CD14-positive monocyte (primary cell): Measurements from ENCODE around the gene TBX10. TPM values are rescaled to one million over a fixed set of nuclear protein-coding genes. Genes with fewer than 3 reads are reported as not detected.
A peak's percentile ranks its signal among the peaks of the same experiment; 100 is the strongest.

ENCODE experiments used
- DNase-seq, 3 donors: peaks; one replicate each; pipeline ENCODE4 v3.0.0-alpha.2; 2011 to 2022
- H2AFZ ChIP-seq: 2 replicates; pipeline ENCODE4 v1.6.0; 2012; ENCODE audit warnings: mild to moderate bottlenecking, low read depth, low read length, inconsistent platforms; ENCODE audit not compliant: insufficient read depth, poor library complexity, severe bottlenecking
- H3K27ac ChIP-seq, 2 donors: 1 replicate in 1 of 2; 2 replicates in 1 of 2; pipeline ENCODE4 v1.5.1; 2012 to 2013; ENCODE audit warnings: low read length in 2 of 2, control low read depth in 1 of 2, inconsistent platforms in 1 of 2, low read depth in 1 of 2, mild to moderate bottlenecking in 1 of 2
- H3K27me3 ChIP-seq, 2 donors: one replicate each; pipeline versions ENCODE4 v1.6.0 to v1.6.1; 2011 to 2013; ENCODE audit warnings: low read length in 2 of 2; ENCODE audit not compliant: control insufficient read depth in 2 of 2, insufficient read depth in 2 of 2
- H3K36me3 ChIP-seq, 2 donors: replicated peaks in 1 of 2; 1 replicate in 1 of 2; 2 replicates in 1 of 2; pipeline versions ENCODE4 v1.5.1 to v1.6.1; 2012 to 2013; ENCODE audit warnings: low read length in 2 of 2, control low read depth in 1 of 2, inconsistent platforms in 1 of 2, mild to moderate bottlenecking in 1 of 2; ENCODE audit not compliant: insufficient read depth in 2 of 2, control insufficient read depth in 1 of 2
- H3K4me1 ChIP-seq, 2 donors: 1 replicate in 1 of 2; 2 replicates in 1 of 2; pipeline versions ENCODE4 v1.5.1 to v1.6.1; 2012 to 2013; ENCODE audit warnings: low read length in 2 of 2, control low read depth in 1 of 2, inconsistent platforms in 1 of 2, mild to moderate bottlenecking in 1 of 2, moderate library complexity in 1 of 2; ENCODE audit not compliant: insufficient read depth in 2 of 2, control insufficient read depth in 1 of 2
- H3K4me2 ChIP-seq: replicated peaks from 2 replicates; pipeline ENCODE3; 2012; ENCODE audit warnings: low read length, moderate library complexity, mild to moderate bottlenecking; ENCODE audit not compliant: poor library complexity, severe bottlenecking; ENCODE audit errors: extremely low read depth
- H3K4me3 ChIP-seq, 3 experiments: fragments of 200-600 bp in 1 of 3; sonication (generic) in 1 of 3; replicated peaks in 1 of 3; 1 replicate in 2 of 3; 2 replicates in 1 of 3; pipeline ENCODE4 v1.5.1; 2011 to 2013; ENCODE audit warnings: low read length in 3 of 3, mild to moderate bottlenecking in 3 of 3, control low read depth in 2 of 3, low read depth in 2 of 3, inconsistent platforms in 1 of 3, moderate library complexity in 1 of 3
- H3K79me2 ChIP-seq: 2 replicates; pipeline ENCODE4 v1.6.0; 2012; ENCODE audit warnings: mild to moderate bottlenecking, control low read depth, inconsistent platforms, low read length, moderate library complexity; ENCODE audit not compliant: insufficient read depth
- H3K9ac ChIP-seq: 2 replicates; pipeline ENCODE4 v1.6.0; 2017; ENCODE audit warnings: low read length, mild to moderate bottlenecking; ENCODE audit not compliant: insufficient read depth, poor library complexity, severe bottlenecking
- H3K9me3 ChIP-seq, 2 donors: replicated peaks in 1 of 2; 1 replicate in 1 of 2; 2 replicates in 1 of 2; pipeline versions ENCODE4 v1.5.1 to v1.6.1; 2012 to 2013; ENCODE audit warnings: low read length in 2 of 2, control low read depth in 1 of 2; ENCODE audit not compliant: control insufficient read depth in 1 of 2, insufficient read depth in 1 of 2
- H4K20me1 ChIP-seq: 2 replicates; pipeline ENCODE4 v1.6.0; 2012; ENCODE audit warnings: mild to moderate bottlenecking, low read length, control low read depth, moderate library complexity; ENCODE audit not compliant: insufficient read depth
- H3K27ac Mint-ChIP-seq, 7 donors: one replicate each; pipeline ENCODE4 v1.8.0; 2020; ENCODE audit warnings: mild to moderate bottlenecking in 7 of 7, mixed read lengths in 7 of 7, moderate library complexity in 6 of 7, inconsistent platforms in 2 of 7
- H3K27me3 Mint-ChIP-seq, 3 donors: one replicate each; pipeline ENCODE4 v1.8.0; 2021 to 2022; ENCODE audit warnings: low read depth in 3 of 3, mild to moderate bottlenecking in 3 of 3, mixed read lengths in 3 of 3, moderate library complexity in 3 of 3, inconsistent platforms in 1 of 3
- H3K36me3 Mint-ChIP-seq, 2 donors: one replicate each; pipeline ENCODE4 v1.8.0; 2020; ENCODE audit warnings: mixed read lengths in 2 of 2, inconsistent platforms in 1 of 2, mild to moderate bottlenecking in 1 of 2
- H3K4me1 Mint-ChIP-seq: one replicate; pipeline ENCODE4 v1.8.0; 2020; ENCODE audit warnings: mild to moderate bottlenecking, mixed read lengths
- H3K4me3 Mint-ChIP-seq, 2 donors: one replicate each; pipeline ENCODE4 v1.8.0; 2020; ENCODE audit warnings: mild to moderate bottlenecking in 2 of 2, mixed read lengths in 2 of 2, moderate library complexity in 1 of 2
- H3K9me3 Mint-ChIP-seq, 7 donors: one replicate each; pipeline ENCODE4 v1.8.0; 2020 to 2022; ENCODE audit warnings: mixed read lengths in 7 of 7, mild to moderate bottlenecking in 6 of 7, moderate library complexity in 6 of 7, inconsistent platforms in 2 of 7
- WGBS: methylation state at CpG from one replicate; pipeline ENCODE4 v1.1.5; 2013; ENCODE audit warnings: missing lambda C conversion rate; ENCODE audit not compliant: insufficient coverage; 5-methylcytosine and 5-hydroxymethylcytosine counted together
- intact Hi-C, 2 donors: fragments of 100-400 bp; cut with micrococcal nuclease; formaldehyde crosslinking; loops; one replicate each; pipeline versions ENCODE4 v1.15.0 to v1.15.1; 2023
- polyA plus RNA-seq, 3 donors: library from polyadenylated mRNA; depleted of rRNA in 1 of 3; unstranded in 2 of 3; stranded (reverse) in 1 of 3; fragments of 300-500 nt in 2 of 3; fragments of >200 nt in 1 of 3; fragmentation: Illumina TruSeq in 2 of 3; gene quantifications; 1 replicate in 2 of 3; 2 replicates in 1 of 3; pipeline ENCODE4 v1.2.3, GENCODE V29; 2012 to 2021
- TF ChIP-seq, protein P1 (sequence below): fragments of 200-600 bp; IDR thresholded peaks from one replicate; pipeline ENCODE4 v1.8.0; 2022; ENCODE audit warnings: antibody characterized with exemption, mild to moderate bottlenecking

Gene TBX10
- polyA plus RNA-seq, 3 donors = not detected

DNA sequence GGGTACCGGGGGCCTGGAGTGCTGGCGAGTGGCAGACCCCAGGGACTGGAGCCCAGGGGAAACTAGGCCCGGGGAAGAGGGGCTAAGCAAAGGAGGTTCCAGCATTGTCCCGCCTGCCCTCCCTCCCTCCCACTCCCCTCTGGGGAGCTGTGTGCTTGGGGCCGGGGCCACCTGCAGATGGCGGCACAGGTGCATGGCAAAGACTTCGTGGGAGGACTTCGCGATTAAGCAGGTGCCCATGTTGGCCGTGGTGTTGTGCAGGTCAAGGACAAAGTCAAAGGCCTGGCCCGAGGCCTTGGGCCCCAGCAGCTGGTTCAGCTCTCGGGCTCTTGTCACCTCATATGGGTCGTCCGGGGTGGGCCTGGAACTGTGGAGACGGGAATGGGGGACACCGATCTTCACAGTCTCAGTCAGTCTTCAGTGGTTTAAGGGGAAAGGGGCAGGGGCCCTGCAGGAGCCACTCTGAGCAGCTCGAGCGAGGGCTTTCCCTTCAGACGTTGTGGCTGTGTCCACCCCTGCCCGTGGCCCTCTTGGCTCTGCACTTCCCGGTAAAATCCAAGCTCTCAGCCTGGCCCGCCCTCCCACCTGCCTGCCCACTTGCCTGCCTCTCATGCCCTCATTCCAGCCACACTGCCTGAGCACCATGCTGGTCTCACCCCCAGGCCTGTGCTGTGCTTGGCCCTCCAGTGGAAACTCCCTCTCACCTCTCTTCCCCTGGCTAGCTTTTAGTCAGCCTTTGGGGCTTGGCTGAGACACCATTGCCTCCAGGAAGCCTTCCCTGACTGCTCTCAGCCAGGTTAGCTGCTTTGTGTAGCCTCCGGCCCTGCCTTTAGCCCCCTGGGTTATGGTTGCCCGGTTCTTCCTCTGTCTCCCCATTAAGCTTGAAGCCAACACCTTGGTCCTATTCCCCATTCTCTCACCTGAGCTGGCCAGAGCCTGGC, 6.2 kb upstream of the TBX10 start:
- Histone ChIP-seq H3K9me3 (peaks cover 4 to 10% of the 10 kb centered on the region in 2 donors), H3K27me3 (peaks cover 0 to 20% of the 10 kb centered on the region in 2 donors), H2AFZ (no peak overlapping the region), H3K27ac (no peak overlapping the region), H3K4me1 (peaks cover 41 to 46% of the 10 kb centered on the region in 2 donors), H3K79me2 (no peaks in the 10 kb centered on the region), H3K4me2 (no peak overlapping the region), H4K20me1 (no peaks in the 10 kb centered on the region), H3K4me3 (no peak overlapping the region), H3K9ac (no peak overlapping the region), H3K36me3 (no peaks in the 10 kb centered on the region)
- intact Hi-C loops = no loop called here
- H3K36me3 Mint-ChIP-seq = no peaks in the 10 kb centered on the region
- peaks cover 10 to 37% (median 29%) of the 10 kb centered on the region in 3 donors for H3K27me3 Mint-ChIP-seq
- H3K4me1 Mint-ChIP-seq = peaks cover 42% of the 10 kb centered on the region
- no peak overlapping the region for H3K4me3 Mint-ChIP-seq
- H3K9me3 Mint-ChIP-seq = peaks cover 3 to 13% (median 6%) of the 10 kb centered on the region in 7 donors
- WGBS = 91% methylated on average over 13 of the region's 24 CpGs
- H3K27ac Mint-ChIP-seq = peak overlapping the region in 1 of 7 donors; percentile 21
- TF ChIP-seq, protein P1, sequence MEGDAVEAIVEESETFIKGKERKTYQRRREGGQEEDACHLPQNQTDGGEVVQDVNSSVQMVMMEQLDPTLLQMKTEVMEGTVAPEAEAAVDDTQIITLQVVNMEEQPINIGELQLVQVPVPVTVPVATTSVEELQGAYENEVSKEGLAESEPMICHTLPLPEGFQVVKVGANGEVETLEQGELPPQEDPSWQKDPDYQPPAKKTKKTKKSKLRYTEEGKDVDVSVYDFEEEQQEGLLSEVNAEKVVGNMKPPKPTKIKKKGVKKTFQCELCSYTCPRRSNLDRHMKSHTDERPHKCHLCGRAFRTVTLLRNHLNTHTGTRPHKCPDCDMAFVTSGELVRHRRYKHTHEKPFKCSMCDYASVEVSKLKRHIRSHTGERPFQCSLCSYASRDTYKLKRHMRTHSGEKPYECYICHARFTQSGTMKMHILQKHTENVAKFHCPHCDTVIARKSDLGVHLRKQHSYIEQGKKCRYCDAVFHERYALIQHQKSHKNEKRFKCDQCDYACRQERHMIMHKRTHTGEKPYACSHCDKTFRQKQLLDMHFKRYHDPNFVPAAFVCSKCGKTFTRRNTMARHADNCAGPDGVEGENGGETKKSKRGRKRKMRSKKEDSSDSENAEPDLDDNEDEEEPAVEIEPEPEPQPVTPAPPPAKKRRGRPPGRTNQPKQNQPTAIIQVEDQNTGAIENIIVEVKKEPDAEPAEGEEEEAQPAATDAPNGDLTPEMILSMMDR = no peak
- peak in 1 of 3 donors; percentile 1 for DNase-seq

DNA sequence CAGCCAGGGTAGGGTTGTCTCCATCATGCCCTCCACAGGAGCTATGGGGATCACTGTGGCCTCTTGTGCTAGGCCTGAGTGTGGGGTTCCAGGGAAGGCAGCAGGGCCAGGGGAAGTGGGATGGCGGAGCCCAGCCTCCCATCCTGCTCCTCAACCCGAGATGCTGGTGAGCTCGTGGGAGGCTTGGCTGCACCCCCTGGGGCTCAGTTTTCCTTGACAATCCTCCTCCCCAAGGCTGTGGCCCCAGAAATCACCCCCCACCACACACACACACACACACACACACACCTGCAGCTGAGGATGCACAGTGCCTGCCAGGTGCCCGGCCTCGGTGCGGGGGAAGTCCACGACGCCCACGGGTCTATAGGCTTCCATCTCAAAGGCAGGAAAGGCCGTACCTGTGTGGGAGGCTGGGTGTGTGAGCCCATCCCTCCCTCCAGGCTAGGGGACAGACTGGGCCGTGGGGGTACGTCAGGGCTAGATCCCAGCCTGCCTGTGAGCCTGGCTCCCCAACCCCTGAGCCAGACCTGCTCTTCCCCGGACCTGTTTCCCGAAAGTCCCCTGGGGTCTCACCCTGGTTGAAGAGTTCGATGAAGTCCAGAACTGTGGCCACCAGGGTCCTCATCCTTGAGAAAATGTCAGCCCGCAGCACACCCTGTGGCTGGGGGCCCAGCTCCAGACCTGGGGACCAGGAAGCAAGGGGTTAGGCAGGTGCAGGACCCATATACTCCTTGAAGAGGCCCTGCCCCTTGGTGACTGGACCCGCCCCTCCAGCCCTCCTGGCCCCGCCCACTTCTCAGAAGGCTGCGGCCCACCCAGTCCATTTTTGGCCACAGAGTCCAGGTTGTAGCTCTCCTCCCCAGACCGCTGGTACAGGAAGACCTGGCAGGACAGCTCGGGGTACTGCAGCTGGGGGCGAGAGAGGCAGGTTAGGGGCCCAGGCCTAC, 5.2 kb upstream of the TBX10 start:
- Mint-ChIP-seq H3K36me3 (no peaks in the 10 kb centered on the region), H3K27me3 (peaks cover 13 to 37% (median 29%) of the 10 kb centered on the region in 3 donors), H3K4me3 (no peak overlapping the region), H3K27ac (no peak overlapping the region), H3K4me1 (peaks cover 32% of the 10 kb centered on the region), H3K9me3 (peaks cover 3 to 13% (median 6%) of the 10 kb centered on the region in 7 donors)
- Histone ChIP-seq H3K36me3 (no peaks in the 10 kb centered on the region), H3K4me1 (peaks cover 32 to 35% of the 10 kb centered on the region in 2 donors), H3K9ac (no peak overlapping the region), H4K20me1 (no peaks in the 10 kb centered on the region), H3K4me2 (no peak overlapping the region), H3K4me3 (no peak overlapping the region), H2AFZ (no peak overlapping the region), H3K9me3 (peaks cover 4 to 10% of the 10 kb centered on the region in 2 donors), H3K79me2 (no peaks in the 10 kb centered on the region), H3K27me3 (peaks cover 0 to 20% of the 10 kb centered on the region in 2 donors), H3K27ac (no peak overlapping the region)
- intact Hi-C loops = no loop called here
- DNase-seq = no peak
- WGBS = 96% methylated on average over 20 of the region's 22 CpGs
- TF ChIP-seq, protein P1 = no peak
